Activated B cell treated with CpG ODN at 0.5 μM for 24 hours (primary cell): ENCODE data around the gene LDAH. TPM values are rescaled to one million over a fixed set of nuclear protein-coding genes. Genes with fewer than 3 reads are reported as not detected.

Source experiments
- ATAC-seq: fragments of 200-7000 bp; cut with Tn5 transposase; one replicate; pipeline ENCODE4 v1.10.0; 2021; ENCODE audit warnings: low read depth, mild to moderate bottlenecking, moderate library complexity
- CTCF ChIA-PET: fragments of 350-600 bp; sonication (Branson Sonifier 250); formaldehyde crosslinking; loops from one replicate; lab custom pipeline; 2021; ENCODE audit warnings: antibody characterized with exemption; lab: Charles Lee
- POLR2A ChIA-PET: fragments of 350-600 bp; sonication (Branson Sonifier 250); formaldehyde crosslinking; loops from one replicate; lab custom pipeline; 2021; ENCODE audit warnings: antibody characterized with exemption; lab: Charles Lee
- DNase-seq: peaks from one replicate; pipeline ENCODE4 v3.0.0; 2022
- H3K27ac Mint-ChIP-seq: one replicate; pipeline ENCODE4 v1.8.0; 2020; ENCODE audit warnings: mixed read lengths
- H3K27me3 Mint-ChIP-seq: one replicate; pipeline ENCODE4 v1.8.0; 2021; ENCODE audit warnings: mixed read lengths
- H3K36me3 Mint-ChIP-seq: one replicate; pipeline ENCODE4 v1.8.0; 2021; ENCODE audit warnings: low read depth, mixed read lengths
- H3K4me1 Mint-ChIP-seq: one replicate; pipeline ENCODE4 v1.8.0; 2021; ENCODE audit warnings: mixed read lengths
- H3K4me3 Mint-ChIP-seq: one replicate; pipeline ENCODE4 v1.8.0; 2020; ENCODE audit warnings: mild to moderate bottlenecking, mixed read lengths
- H3K9me3 Mint-ChIP-seq: one replicate; pipeline ENCODE4 v1.8.0; 2020; ENCODE audit warnings: mixed read lengths
- intact Hi-C: fragments of 100-400 bp; cut with micrococcal nuclease; formaldehyde crosslinking; loops from one replicate; pipeline ENCODE4 v1.15.1; 2024
- total RNA-seq: library from RNA; stranded (reverse); gene quantifications from 2 replicates; pipeline ENCODE4 v1.2.3, GENCODE V29; 2022
- TF ChIP-seq, protein P1 (sequence below): fragments of 200-600 bp; IDR thresholded peaks from one replicate; pipeline ENCODE4 v1.8.0; 2022; ENCODE audit warnings: antibody characterized with exemption, mild to moderate bottlenecking

The LDAH gene
- total RNA-seq, 1 donor from 2014 or later, result 31.2 TPM

DNA sequence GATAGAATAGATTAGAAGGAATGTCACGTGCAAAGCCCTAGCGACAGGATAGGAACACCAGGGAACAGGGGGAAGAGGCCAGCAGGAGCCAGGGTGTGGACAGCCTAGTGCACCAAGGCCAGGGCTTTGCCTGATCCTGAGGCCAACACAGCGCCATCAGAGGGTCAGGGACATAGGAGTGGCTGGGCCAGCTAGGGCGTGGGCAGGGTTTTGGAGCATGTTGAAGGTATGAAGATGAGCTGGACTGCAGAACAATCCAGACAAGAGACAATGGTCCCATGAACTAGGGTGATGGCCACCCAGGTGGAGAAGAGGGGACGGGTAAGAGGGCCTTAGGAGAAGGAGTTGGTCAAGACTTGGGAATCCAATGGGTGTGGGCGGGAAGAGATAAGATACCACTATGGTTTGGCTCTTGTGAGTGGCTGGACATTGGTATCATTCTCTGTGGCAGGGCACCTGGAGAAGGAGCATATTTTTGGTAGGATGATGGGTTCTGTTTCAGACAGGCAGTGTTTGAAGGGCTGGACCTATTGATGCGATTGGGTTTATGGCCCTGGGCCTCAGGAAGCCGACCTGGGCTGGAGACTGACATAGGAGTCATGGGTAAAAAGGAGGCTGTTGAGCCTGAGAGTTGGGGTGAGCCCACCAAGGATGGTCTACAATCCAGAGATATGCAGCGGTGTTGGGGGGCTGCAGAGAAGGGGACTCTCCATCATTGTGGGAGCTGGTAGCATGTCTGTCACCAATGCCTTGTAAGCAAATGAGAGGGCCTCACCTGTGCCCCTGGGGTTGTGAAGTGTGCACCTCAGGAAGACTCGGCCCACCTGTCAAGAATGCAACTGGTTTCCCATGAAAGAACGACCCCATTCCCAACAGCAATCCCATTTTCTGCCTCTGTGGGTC is 170.0 kb downstream of the LDAH start:
- peaks cover 30% of the 10 kb centered on the region for H3K4me1 Mint-ChIP-seq
- ATAC-seq, result no peak
- CTCF ChIA-PET, result interaction anchor here (2.0 to 3.4 kb wide), 2 partner anchors 9 to 11 kb away, joined by 12 to 36 read pairs; no protein-coding TSS in a partner anchor
- TF ChIP-seq, protein P1, sequence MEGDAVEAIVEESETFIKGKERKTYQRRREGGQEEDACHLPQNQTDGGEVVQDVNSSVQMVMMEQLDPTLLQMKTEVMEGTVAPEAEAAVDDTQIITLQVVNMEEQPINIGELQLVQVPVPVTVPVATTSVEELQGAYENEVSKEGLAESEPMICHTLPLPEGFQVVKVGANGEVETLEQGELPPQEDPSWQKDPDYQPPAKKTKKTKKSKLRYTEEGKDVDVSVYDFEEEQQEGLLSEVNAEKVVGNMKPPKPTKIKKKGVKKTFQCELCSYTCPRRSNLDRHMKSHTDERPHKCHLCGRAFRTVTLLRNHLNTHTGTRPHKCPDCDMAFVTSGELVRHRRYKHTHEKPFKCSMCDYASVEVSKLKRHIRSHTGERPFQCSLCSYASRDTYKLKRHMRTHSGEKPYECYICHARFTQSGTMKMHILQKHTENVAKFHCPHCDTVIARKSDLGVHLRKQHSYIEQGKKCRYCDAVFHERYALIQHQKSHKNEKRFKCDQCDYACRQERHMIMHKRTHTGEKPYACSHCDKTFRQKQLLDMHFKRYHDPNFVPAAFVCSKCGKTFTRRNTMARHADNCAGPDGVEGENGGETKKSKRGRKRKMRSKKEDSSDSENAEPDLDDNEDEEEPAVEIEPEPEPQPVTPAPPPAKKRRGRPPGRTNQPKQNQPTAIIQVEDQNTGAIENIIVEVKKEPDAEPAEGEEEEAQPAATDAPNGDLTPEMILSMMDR, result no peak
- peaks cover 2% of the 10 kb centered on the region for H3K36me3 Mint-ChIP-seq
- H3K27ac Mint-ChIP-seq, result no peak overlapping the region
- no peak overlapping the region for H3K4me3 Mint-ChIP-seq
- POLR2A ChIA-PET, result interaction anchor here (2.9 to 4.9 kb wide), 2 partner anchors 14 to 205 kb away, joined by 36 to 86 read pairs; partner anchors contain the start of genes GDF7 and RHOB
- peaks cover 4% of the 10 kb centered on the region for H3K27me3 Mint-ChIP-seq
- no peaks in the 10 kb centered on the region for H3K9me3 Mint-ChIP-seq
- intact Hi-C loops, result loop anchor here (5.0 to 10.0 kb wide), 2 partner anchors 428 to 1306 kb away; partner anchors contain the start of gene SDC1
- DNase-seq, result no peak

DNA sequence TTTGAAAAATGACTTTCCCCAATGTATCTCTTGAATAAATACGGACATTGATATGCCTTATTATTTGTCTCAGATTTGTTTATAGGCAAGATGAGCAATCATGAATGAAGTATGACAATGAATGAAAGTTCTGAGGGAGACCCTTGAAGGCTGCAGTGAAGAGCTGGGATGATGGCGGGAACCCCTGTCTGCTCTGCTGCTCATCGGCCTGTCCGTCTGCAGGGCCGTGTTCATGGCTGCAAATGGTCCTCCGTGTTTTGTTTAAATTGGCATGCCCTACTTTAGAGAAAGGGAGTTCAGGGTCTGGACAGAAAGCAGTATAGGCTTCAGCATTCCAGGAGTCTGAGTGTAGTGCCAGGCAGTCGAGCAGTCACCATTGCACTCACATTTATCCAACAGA is 170.8 kb downstream of the LDAH start:
- ChIA-PET POLR2A (interaction anchor here (1.7 to 4.9 kb wide), 4 partner anchors 15 to 204 kb away, joined by 11 to 86 read pairs (median 28); partner anchors contain the start of genes GDF7, LDAH and RHOB), CTCF (interaction anchor here (1.1 to 3.4 kb wide), 5 partner anchors 10 to 518 kb away, joined by 3 to 36 read pairs (median 7); no protein-coding TSS in a partner anchor)
- DNase-seq (no peak), ATAC-seq (no peak)
- H3K36me3 Mint-ChIP-seq, result peaks cover 2% of the 10 kb centered on the region
- H3K27me3 Mint-ChIP-seq, result peaks cover 3% of the 10 kb centered on the region
- TF ChIP-seq, protein P1, result no peak
- no peaks in the 10 kb centered on the region for H3K9me3 Mint-ChIP-seq
- H3K27ac Mint-ChIP-seq, result peak overlapping the region; percentile 20
- peak overlapping the region; percentile 87 for H3K4me3 Mint-ChIP-seq
- intact Hi-C loops, result loop anchor here (5.0 to 10.0 kb wide), 2 partner anchors 427 to 1305 kb away; partner anchors contain the start of gene SDC1
- H3K4me1 Mint-ChIP-seq, result peaks cover 38% of the 10 kb centered on the region

DNA sequence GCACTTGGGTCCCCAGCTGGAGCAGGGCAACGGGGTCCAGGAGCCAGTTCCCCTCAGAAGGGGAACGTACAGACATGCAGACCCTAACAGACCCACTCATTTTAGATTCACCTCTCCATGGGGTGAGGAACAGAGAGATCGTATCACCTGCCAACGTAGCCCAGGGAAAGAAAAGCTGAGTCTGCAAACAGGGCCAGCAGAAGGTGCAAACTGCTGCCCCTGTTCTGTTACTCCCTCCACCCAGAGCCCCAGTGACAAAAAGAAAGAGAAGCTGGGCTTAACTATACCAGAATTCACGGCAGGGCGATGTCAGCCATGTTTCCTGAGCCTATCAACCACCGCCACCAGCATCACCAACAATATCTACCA is 171.2 kb downstream of the LDAH start:
- Mint-ChIP-seq H3K27ac (peak overlapping the region; percentile 94), H3K9me3 (no peaks in the 10 kb centered on the region), H3K36me3 (peaks cover 2% of the 10 kb centered on the region), H3K4me1 (peaks cover 39% of the 10 kb centered on the region), H3K4me3 (peak overlapping the region; percentile 87), H3K27me3 (peaks cover 3% of the 10 kb centered on the region)
- no peak for DNase-seq
- ChIA-PET POLR2A (interaction anchor here (0.6 to 4.9 kb wide), 13 partner anchors 9 to 323 kb away, joined by 3 to 86 read pairs (median 5); partner anchors contain the start of genes GDF7, LDAH and RHOB), CTCF (interaction anchor here (0.8 to 3.4 kb wide), 16 partner anchors 9 to 517 kb away, joined by 3 to 36 read pairs (median 4); partner anchors contain the start of genes LDAH and RHOB)
- no peak for ATAC-seq
- intact Hi-C loops, result loop anchor here (1.0 to 10.0 kb wide), 9 partner anchors 16 to 1304 kb away; partner anchors contain the start of genes GDF7, LAPTM4A, LDAH and PUM2
- TF ChIP-seq, protein P1, result no peak

- DNase-seq, result peak; percentile 97
- CTCF ChIA-PET, result interaction anchor here (0.8 to 3.4 kb wide), 19 partner anchors 9 to 517 kb away, joined by 3 to 36 read pairs (median 4); partner anchors contain the start of genes LDAH and RHOB
- Mint-ChIP-seq H3K4me1 (peaks cover 41% of the 10 kb centered on the region), H3K36me3 (peaks cover 2% of the 10 kb centered on the region), H3K9me3 (no peaks in the 10 kb centered on the region), H3K27ac (peak within 1 kb of the TSS; percentile 94), H3K4me3 (peak within 1 kb of the TSS; percentile 87), H3K27me3 (peaks cover 3% of the 10 kb centered on the region)
- peak; percentile 95 for ATAC-seq
- intact Hi-C loops, result loop anchor here (1.0 to 10.0 kb wide), 9 partner anchors 16 to 1304 kb away; partner anchors contain the start of genes GDF7, LAPTM4A, LDAH and PUM2
- POLR2A ChIA-PET, result interaction anchor here (0.6 to 4.9 kb wide), 15 partner anchors 9 to 750 kb away, joined by 3 to 86 read pairs (median 4); partner anchors contain the start of genes GDF7, LDAH, RHOB and TTC32
- TF ChIP-seq, protein P1, result no peak
These were observed 171.8 kb downstream of the LDAH start, which contains the start of gene HS1BP3 for GRCh38 chr2:20650877-20651730. TSS of gene HS1BP3 (minus strand) at chr2:20651098. CDS start at chr2:20651063, 35 bp downstream.
